ENCODE measurements around the gene MACROD2. TPM values are rescaled to one million over a fixed set of nuclear protein-coding genes. Genes with fewer than 3 reads are reported as not detected.

MACROD2 gene
- total RNA-seq, 1 donor from 2014 or later, result 6.4 TPM

DNA sequence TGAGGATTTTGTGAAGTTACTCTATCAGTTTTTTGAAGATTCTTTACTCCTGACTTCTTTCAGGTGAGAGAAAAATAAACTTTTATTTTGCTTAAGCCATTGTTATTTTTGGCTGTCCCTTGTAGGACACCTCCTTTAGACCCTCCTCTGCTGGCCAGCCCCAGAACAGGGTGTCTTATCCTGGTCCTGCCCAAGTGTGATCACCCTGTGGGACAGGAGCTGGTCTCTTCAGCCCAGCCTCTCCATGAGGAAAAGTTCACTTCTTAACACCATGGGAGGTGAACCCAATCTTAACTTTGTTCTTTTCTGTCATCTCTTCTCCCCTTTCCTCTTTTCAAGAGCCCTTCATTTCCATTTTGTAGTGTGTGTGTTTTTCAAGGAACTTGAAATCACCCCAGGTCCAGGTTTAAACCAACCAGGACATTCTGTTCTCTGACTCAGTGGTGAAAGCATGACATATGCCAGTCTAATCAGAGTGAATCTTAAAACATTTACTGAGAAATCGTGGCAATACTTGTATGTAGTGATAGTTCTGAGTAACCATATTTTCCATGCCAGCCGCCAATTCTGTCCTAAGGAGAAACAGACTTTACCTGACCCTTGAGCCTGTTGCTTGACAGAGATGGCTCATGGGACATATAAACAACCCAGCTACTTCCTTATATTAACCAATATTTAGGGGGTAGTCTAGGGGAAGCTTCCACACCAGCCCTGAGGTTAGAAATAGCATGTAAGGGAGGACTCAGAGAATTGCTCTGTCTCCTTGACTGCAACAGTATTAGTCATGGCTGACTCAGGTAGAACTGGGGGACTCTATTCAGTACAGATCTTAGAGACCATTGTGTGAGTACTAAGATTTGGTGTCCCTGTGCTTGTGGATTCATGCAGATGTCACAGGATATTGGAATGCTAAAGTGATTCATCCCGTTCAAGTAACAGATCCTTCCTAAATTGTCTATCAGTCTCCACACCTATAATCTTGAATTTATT is 293.3 kb downstream of the MACROD2 start:
- no peaks in the 10 kb centered on the region for H3K4me1 Mint-ChIP-seq
- TF ChIP-seq, protein P1, sequence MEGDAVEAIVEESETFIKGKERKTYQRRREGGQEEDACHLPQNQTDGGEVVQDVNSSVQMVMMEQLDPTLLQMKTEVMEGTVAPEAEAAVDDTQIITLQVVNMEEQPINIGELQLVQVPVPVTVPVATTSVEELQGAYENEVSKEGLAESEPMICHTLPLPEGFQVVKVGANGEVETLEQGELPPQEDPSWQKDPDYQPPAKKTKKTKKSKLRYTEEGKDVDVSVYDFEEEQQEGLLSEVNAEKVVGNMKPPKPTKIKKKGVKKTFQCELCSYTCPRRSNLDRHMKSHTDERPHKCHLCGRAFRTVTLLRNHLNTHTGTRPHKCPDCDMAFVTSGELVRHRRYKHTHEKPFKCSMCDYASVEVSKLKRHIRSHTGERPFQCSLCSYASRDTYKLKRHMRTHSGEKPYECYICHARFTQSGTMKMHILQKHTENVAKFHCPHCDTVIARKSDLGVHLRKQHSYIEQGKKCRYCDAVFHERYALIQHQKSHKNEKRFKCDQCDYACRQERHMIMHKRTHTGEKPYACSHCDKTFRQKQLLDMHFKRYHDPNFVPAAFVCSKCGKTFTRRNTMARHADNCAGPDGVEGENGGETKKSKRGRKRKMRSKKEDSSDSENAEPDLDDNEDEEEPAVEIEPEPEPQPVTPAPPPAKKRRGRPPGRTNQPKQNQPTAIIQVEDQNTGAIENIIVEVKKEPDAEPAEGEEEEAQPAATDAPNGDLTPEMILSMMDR (conservative IDR thresholded peaks at IDR 0.05), result no peak
- DNase-seq (ENCODE audit: low read depth, low spot score), result no peak
- H3K27me3 Mint-ChIP-seq (ENCODE audit: low read depth), result no peaks in the 10 kb centered on the region
- H3K4me3 Mint-ChIP-seq, result no peak overlapping the region
- no peaks in the 10 kb centered on the region for H3K9me3 Mint-ChIP-seq
- H3K27ac Mint-ChIP-seq (ENCODE audit: unreplicated experiment), result no peak overlapping the region
- no peaks in the 10 kb centered on the region for H3K36me3 Mint-ChIP-seq (ENCODE audit: low read depth)

DNA sequence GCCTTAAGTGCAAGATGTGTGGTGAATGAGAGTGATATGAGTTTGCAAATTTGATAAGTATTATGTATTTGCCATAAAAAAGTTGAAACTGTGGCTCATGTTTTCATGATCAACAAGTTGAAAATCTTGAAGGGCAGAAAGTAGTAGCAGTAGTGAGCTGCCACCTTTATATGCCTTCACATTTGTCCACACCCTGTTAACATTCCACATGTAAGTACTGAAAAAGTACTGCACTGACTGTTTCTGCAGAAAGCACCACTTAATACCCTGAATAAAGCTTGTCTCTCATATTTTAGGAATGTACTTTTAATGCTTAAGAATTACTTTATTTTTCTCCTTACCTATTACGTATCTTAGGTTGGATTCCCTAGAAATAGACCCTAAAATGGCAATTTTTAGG is 296.2 kb downstream of the MACROD2 start:
- H3K27me3 Mint-ChIP-seq (ENCODE audit: low read depth), result no peaks in the 10 kb centered on the region
- no peak for DNase-seq (ENCODE audit: low read depth, low spot score)
- TF ChIP-seq, protein P1 (conservative IDR thresholded peaks at IDR 0.05), result no peak
- H3K27ac Mint-ChIP-seq (ENCODE audit: unreplicated experiment), result peak overlapping the region; percentile 6
- H3K4me1 Mint-ChIP-seq, result peaks cover 5% of the 10 kb centered on the region
- no peak overlapping the region for H3K4me3 Mint-ChIP-seq
- no peaks in the 10 kb centered on the region for H3K36me3 Mint-ChIP-seq (ENCODE audit: low read depth)
- H3K9me3 Mint-ChIP-seq, result no peaks in the 10 kb centered on the region

DNA sequence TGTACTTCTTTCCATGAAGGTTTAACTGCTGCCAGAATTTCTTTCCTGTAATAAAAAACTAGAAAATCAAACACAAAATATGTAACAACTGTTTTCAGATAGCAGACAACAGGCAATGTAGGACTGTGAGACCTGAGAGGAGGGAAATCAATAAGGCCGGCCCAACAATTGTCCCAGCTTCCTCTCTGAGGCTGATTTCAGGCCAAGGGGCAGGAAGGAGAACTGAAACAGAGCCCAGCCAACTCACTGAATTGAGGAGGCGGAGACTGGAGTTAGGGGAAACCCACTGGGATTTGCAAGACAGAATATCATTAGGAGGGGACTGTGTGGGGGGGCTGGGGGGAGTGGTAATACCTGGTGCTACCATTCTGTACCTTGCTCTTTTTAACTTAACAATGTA is 299.9 kb downstream of the MACROD2 start:
- TF ChIP-seq, protein P1 (conservative IDR thresholded peaks at IDR 0.05), result no peak
- no peaks in the 10 kb centered on the region for H3K27me3 Mint-ChIP-seq (ENCODE audit: low read depth)
- DNase-seq (ENCODE audit: low read depth, low spot score), result no peak
- H3K4me3 Mint-ChIP-seq, result no peak overlapping the region
- H3K36me3 Mint-ChIP-seq (ENCODE audit: low read depth), result no peaks in the 10 kb centered on the region
- peaks cover 4% of the 10 kb centered on the region for H3K9me3 Mint-ChIP-seq
- peaks cover 5% of the 10 kb centered on the region for H3K4me1 Mint-ChIP-seq
- H3K27ac Mint-ChIP-seq (ENCODE audit: unreplicated experiment), result no peak overlapping the region

DNA sequence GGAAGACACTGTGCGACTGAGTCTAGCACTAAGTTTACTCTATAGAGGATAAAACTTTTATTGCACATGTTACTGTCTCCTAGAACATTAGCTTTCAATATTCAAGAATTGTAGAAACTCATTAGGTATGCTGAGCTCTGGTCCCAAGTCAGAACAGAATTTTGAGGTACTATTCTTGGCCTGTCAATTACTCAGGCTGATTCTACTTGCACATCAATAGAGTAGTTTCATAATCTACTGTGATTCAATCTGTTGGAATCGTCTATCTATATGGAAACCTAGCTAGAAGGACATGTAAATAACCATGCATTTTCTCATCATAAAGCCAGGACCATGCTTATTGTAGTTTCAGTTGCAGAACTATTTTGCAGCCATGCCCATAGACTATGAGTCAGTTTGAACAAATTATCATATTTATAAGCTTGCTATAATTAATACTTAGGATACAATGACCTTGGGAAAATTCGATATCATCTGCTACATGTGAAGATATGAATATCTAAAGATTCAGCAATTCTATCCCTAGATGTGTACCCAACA is 300.5 kb downstream of the MACROD2 start:
- Mint-ChIP-seq H3K27me3 (ENCODE audit: low read depth) (no peaks in the 10 kb centered on the region), H3K27ac (ENCODE audit: unreplicated experiment) (no peak overlapping the region), H3K4me1 (peaks cover 5% of the 10 kb centered on the region), H3K9me3 (peaks cover 4% of the 10 kb centered on the region), H3K4me3 (no peak overlapping the region), H3K36me3 (ENCODE audit: low read depth) (no peaks in the 10 kb centered on the region)
- no peak for DNase-seq (ENCODE audit: low read depth, low spot score)
- TF ChIP-seq, protein P1 (conservative IDR thresholded peaks at IDR 0.05), result no peak

DNA sequence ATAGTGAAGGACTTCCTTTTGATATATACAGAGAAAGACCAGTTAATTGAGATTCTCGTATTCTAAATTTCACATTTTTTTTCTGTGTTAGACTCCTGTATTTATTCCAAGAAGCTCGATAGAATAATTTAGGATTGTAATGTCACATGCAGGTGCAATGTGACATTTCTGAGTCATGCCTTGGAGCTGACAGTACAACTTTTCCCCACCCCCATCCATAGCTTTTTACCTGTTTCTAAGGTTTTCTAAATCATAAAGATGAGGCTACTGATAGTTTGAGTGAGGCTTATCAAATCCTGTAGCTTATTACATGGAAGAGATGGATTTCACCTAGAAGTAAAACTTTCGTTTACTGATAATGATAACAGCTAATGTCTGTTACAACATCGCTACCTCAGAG is 304.5 kb downstream of the MACROD2 start:
- TF ChIP-seq, protein P1 (conservative IDR thresholded peaks at IDR 0.05), result no peak
- Mint-ChIP-seq H3K4me1 (peaks cover 25% of the 10 kb centered on the region), H3K9me3 (peaks cover 4% of the 10 kb centered on the region), H3K36me3 (ENCODE audit: low read depth) (no peaks in the 10 kb centered on the region), H3K4me3 (no peak overlapping the region), H3K27me3 (ENCODE audit: low read depth) (no peaks in the 10 kb centered on the region), H3K27ac (ENCODE audit: unreplicated experiment) (no peak overlapping the region)
- no peak for DNase-seq (ENCODE audit: low read depth, low spot score)

Data from neural crest cell (in vitro differentiated cells).